K562 (cell line): ENCODE measurements around the gene SUMF1. TPM values are rescaled to one million over a fixed set of nuclear protein-coding genes. Genes with fewer than 3 reads are reported as not detected.

Experiments
- ATAC-seq: fragments of 200-7000 bp; cut with Tn5 transposase; 3 replicates; pipeline ENCODE4 v1.9.1; 2020; ENCODE audit warnings: moderate library complexity
- BruUV-seq: library from RNA; stranded (reverse); fragments of 400-500 nt; replicated peaks from 2 replicates; lab custom pipeline; 2021; lab: Mats Ljungman, UMichigan
- CTCF ChIA-PET: fragments of 300-600 bp; formaldehyde crosslinking; extraction: SDS; loops from one replicate; lab custom pipeline; 2021; ENCODE audit warnings: low intra/inter-chr PET ratio; lab: Yijun Ruan, JAX
- POLR2A ChIA-PET: fragments of 300-600, 350-650 bp; sonication (Branson Sonifier 250); formaldehyde crosslinking; extraction: SDS; loops from one replicate; lab custom pipeline; 2021; ENCODE audit warnings: antibody characterized with exemption, inconsistent platforms; lab: Yijun Ruan, JAX
- DNase-seq, 4 experiments: peaks; one replicate each; pipeline versions ENCODE4 v3.0.0 to v3.0.0-alpha.2; 2011 to 2018; ENCODE audit warnings: low spot score in 3 of 4, mixed read lengths in 3 of 4; ENCODE audit errors: extremely low read depth in 1 of 4
- FAIRE-seq: peaks from 2 replicates; lab custom pipeline; 2011; peaks lifted over from hg19 to GRCh38; lab: Jason Lieb, UNC
- H2AFZ ChIP-seq: 2 replicates; pipeline ENCODE4 v1.6.0; 2011; ENCODE audit warnings: low read depth, low read length, control low read depth, inconsistent platforms
- H3K27ac ChIP-seq: fragments of 200-600 bp; 3 replicates; pipeline ENCODE4 v1.8.0; 2011; ENCODE audit warnings: low read depth, mild to moderate bottlenecking, control low read depth, inconsistent platforms, low read length, moderate library complexity, mixed read lengths; ENCODE audit errors: extremely low read depth
- H3K27me3 ChIP-seq, 2 experiments: fragments of 300-600 bp in 1 of 2; 2 replicates in 1 of 2; 3 replicates in 1 of 2; pipeline versions ENCODE4 v1.6.0 to v1.8.0; 2011; ENCODE audit warnings: inconsistent platforms in 2 of 2, low read length in 2 of 2, mild to moderate bottlenecking in 1 of 2, mixed read lengths in 1 of 2, moderate library complexity in 1 of 2; ENCODE audit not compliant: control insufficient read depth in 2 of 2, insufficient read depth in 2 of 2
- H3K36me3 ChIP-seq: fragments of 300-600 bp; 3 replicates; pipeline ENCODE4 v1.8.0; 2011; ENCODE audit warnings: mild to moderate bottlenecking, low read length, inconsistent platforms; ENCODE audit not compliant: control insufficient read depth, insufficient read depth
- H3K4me1 ChIP-seq, 2 experiments: fragments of 200-600 bp in 1 of 2; replicated peaks in 1 of 2; 2 replicates in 1 of 2; 3 replicates in 1 of 2; pipeline versions ENCODE4 v1.5.1 to v1.8.0; 2011; ENCODE audit warnings: inconsistent platforms in 2 of 2, low read length in 2 of 2, mild to moderate bottlenecking in 1 of 2, mixed read lengths in 1 of 2, moderate library complexity in 1 of 2; ENCODE audit not compliant: control insufficient read depth in 2 of 2, insufficient read depth in 2 of 2
- H3K4me2 ChIP-seq: 2 replicates; pipeline ENCODE4 v1.6.1; 2011; ENCODE audit warnings: low read length, control low read depth, inconsistent platforms, mixed read lengths; ENCODE audit not compliant: insufficient read depth
- H3K4me3 ChIP-seq: fragments of 200-600 bp; sonication (generic), shearing (Covaris generic); 2 replicates; pipeline ENCODE4 v1.5.1; 2016; ENCODE audit warnings: control low read depth, inconsistent platforms
- H3K79me2 ChIP-seq: fragments of 200-600 bp; 3 replicates; pipeline ENCODE4 v1.8.0; 2011; ENCODE audit warnings: low read length, inconsistent platforms; ENCODE audit not compliant: control insufficient read depth, insufficient read depth
- H3K9ac ChIP-seq, 2 experiments: 2 replicates each; pipeline versions ENCODE4 v1.6.0 to v1.6.1; 2011; ENCODE audit warnings: low read depth in 2 of 2, low read length in 2 of 2, control low read depth in 1 of 2, inconsistent platforms in 1 of 2, mild to moderate bottlenecking in 1 of 2, mixed read lengths in 1 of 2; ENCODE audit not compliant: insufficient read depth in 1 of 2
- H3K9me1 ChIP-seq: one replicate; pipeline ENCODE4 v1.6.0; 2011; ENCODE audit warnings: inconsistent platforms, mild to moderate bottlenecking, low read length, moderate library complexity; ENCODE audit not compliant: control insufficient read depth, insufficient read depth
- H3K9me3 ChIP-seq: replicated peaks from 2 replicates; pipeline ENCODE4 v1.5.1; 2011; ENCODE audit warnings: low read depth, low read length, inconsistent platforms; ENCODE audit not compliant: control insufficient read depth, insufficient read depth
- H4K20me1 ChIP-seq: replicated peaks from 2 replicates; pipeline ENCODE4 v1.6.1; 2011; ENCODE audit warnings: low read length, inconsistent platforms, mixed read lengths; ENCODE audit not compliant: control insufficient read depth, insufficient read depth
- CEBPB ChIP-seq: fragments of 450-650 bp; IDR thresholded peaks from 2 replicates; pipeline ENCODE4 v1.6.1; 2016; ENCODE audit warnings: missing genetic modification characterization, missing compliant biosample characterization
- CEBPG ChIP-seq, 3 experiments: fragments of 200-800 bp in 1 of 3; sonication (Bioruptor generic) in 1 of 3; sonication (generic) in 1 of 3; formaldehyde crosslinking in 1 of 3; IDR thresholded peaks in 2 of 3; conservative IDR thresholded peaks in 1 of 3; 2 replicates each; pipeline versions ENCODE4 v1.6.1 to v1.8.0; 2016 to 2022; ENCODE audit warnings: missing compliant biosample characterization in 2 of 3, missing genetic modification characterization in 2 of 3, mild to moderate bottlenecking in 1 of 3, missing genetic modification reagents in 1 of 3
- GMEB1 ChIP-seq: fragments of 250-450 bp; sonication (Bioruptor Pico); IDR thresholded peaks from 2 replicates; pipeline ENCODE4 v1.4.0; 2020; ENCODE audit warnings: mild to moderate bottlenecking
- NFRKB ChIP-seq: fragments of 450-650 bp; IDR thresholded peaks from 2 replicates; pipeline ENCODE4 v1.6.1; 2016; ENCODE audit warnings: low read depth
- NR3C1 ChIP-seq: sonication (generic); formaldehyde crosslinking; IDR thresholded peaks from 2 replicates; pipeline ENCODE4 v1.8.1; 2022; ENCODE audit warnings: missing genetic modification reagents
- ZNF197 ChIP-seq: fragments of 200-800 bp; sonication (Bioruptor generic); IDR thresholded peaks from 2 replicates; pipeline ENCODE4 v1.6.1; 2016; ENCODE audit warnings: low read depth, missing genetic modification characterization, missing compliant biosample characterization
- WGBS: fragments of 100-300 bp; shearing (Covaris generic); methylation state at CpG from one replicate; pipeline ENCODE4 v1.1.6; 2016; ENCODE audit warnings: low coverage, mixed read lengths; ENCODE audit not compliant: insufficient coverage; ENCODE audit errors: missing lambda C conversion rate; 5-methylcytosine and 5-hydroxymethylcytosine counted together
- in situ Hi-C: fragments of 300-500 bp; cut with MboI; formaldehyde crosslinking; loops from 4 replicates; pipeline ENCODE4 v1.15.0; 2018; ENCODE audit warnings: inconsistent platforms, mixed read lengths
- intact Hi-C: fragments of 100-400 bp; cut with micrococcal nuclease; formaldehyde crosslinking; loops from 2 replicates; pipeline ENCODE4 v1.14.2; 2022
- polyA plus RNA-seq, 8 experiments: library from polyadenylated mRNA; depleted of rRNA in 4 of 8; stranded (reverse) in 5 of 8; unstranded in 3 of 8; fragments of >200 nt; fragmentation: Nextera tagmentation in 2 of 8; fragmentation: Illumina TruSeq in 1 of 8; extraction: Ambion mirVana in 2 of 8; extraction: Trizol in 1 of 8; gene quantifications; 2 replicates each; pipeline versions ENCODE4 v1.2.1 to v1.2.3, GENCODE V29; 2011 to 2014; ENCODE audit warnings: inconsistent platforms in 1 of 8, missing spikeins in 1 of 8
- total RNA-seq, 7 experiments: library from RNA; depleted of rRNA in 6 of 7; stranded (reverse); fragments of >200 nt in 6 of 7; fragmentation: Illumina TruSeq in 2 of 7; extraction: Trizol in 2 of 7; gene quantifications; 2 replicates each; pipeline versions ENCODE4 v1.2.1 to v1.2.3, GENCODE V29; 2011 to 2021; ENCODE audit warnings: low replicate concordance in 1 of 7
- TF ChIP-seq, protein P1 (sequence below): IDR thresholded peaks from 2 replicates; pipeline ENCODE4 v1.6.1; 2014; ENCODE audit warnings: antibody characterized with exemption

The SUMF1 gene
- total and polyA plus RNA-seq, 9 of the 15 experiments (the other 6 are each of a cell fraction or from before 2014, with no cell fraction given) = 1.3 to 7.4 (median 4.2) TPM

GRCh38 chr3:4460334-4460733 is 6.7 kb downstream of the SUMF1 start (continued):
- TF ChIP-seq, protein P1, sequence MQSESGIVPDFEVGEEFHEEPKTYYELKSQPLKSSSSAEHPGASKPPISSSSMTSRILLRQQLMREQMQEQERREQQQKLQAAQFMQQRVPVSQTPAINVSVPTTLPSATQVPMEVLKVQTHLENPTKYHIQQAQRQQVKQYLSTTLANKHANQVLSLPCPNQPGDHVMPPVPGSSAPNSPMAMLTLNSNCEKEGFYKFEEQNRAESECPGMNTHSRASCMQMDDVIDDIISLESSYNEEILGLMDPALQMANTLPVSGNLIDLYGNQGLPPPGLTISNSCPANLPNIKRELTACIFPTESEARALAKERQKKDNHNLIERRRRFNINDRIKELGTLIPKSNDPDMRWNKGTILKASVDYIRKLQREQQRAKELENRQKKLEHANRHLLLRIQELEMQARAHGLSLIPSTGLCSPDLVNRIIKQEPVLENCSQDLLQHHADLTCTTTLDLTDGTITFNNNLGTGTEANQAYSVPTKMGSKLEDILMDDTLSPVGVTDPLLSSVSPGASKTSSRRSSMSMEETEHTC = no peak
- TF ChIP-seq, all 486 proteins: peak for 0

DNA sequence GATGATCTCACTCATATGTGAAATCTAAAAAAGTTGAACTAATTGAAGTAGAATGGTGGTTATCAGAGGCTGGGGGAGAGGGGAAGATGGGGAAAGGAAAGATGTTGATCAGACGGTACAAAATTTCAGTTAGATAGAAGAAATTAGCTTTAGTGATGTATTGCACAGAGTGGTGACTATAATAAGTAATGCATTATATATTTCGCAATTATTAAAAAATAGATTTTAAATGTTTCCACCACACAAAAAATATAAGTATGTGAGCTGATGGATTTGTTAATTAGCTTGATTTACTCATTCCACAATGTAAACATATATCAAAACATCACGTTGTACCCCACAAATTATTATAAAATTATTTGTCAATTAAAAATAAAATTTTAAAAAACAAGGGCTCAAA is 8.1 kb downstream of the SUMF1 start:
- Histone ChIP-seq H3K27me3 (no peaks in the 10 kb centered on the region), H4K20me1 (no peaks in the 10 kb centered on the region), H3K9me1 (no peaks in the 10 kb centered on the region), H3K36me3 (no peaks in the 10 kb centered on the region), H3K4me2 (no peak overlapping the region), H2AFZ (no peak overlapping the region), H3K79me2 (no peaks in the 10 kb centered on the region), H3K4me3 (no peak overlapping the region), H3K4me1 (peaks cover 3 to 15% of the 10 kb centered on the region in 2 experiments; a peak in 4 of 5 replicates), H3K9me3 (no peaks in the 10 kb centered on the region), H3K27ac (no peak overlapping the region), H3K9ac (no peak overlapping the region)
- intact Hi-C loops (no loop called here), in situ Hi-C loops (no loop called here)
- TF ChIP-seq GMEB1 (CRISPR knock-in tag) (no peak), NFRKB (no peak), NR3C1 (CRISPR knock-in tag) (no peak), CEBPB (peak; percentile 88), ZNF197 (CRISPR knock-in tag) (no peak), CEBPG (CRISPR knock-in tag; IDR thresholded peaks at IDR 0.05) (no peak), CEBPG (tag; conservative IDR thresholded peaks at IDR 0.05 in 1 of 2, IDR thresholded peaks at IDR 0.05 in 1 of 2) (peak in 1 of 2 experiments; percentile 86; a peak in 2 of 4 replicates)
- BruUV-seq = no TSS peak
- FAIRE-seq = no peak
- ATAC-seq = no peak
- ChIA-PET CTCF (no interaction called here), POLR2A (interaction anchor here (1.7 kb wide), 1 partner anchor 8 kb away, joined by 4 read pairs; the partner anchor contains the start of gene SUMF1)
- DNase-seq = no peak
- WGBS = 50% methylated on average over 3 of the region's 3 CpGs
